GM12872 (cell line): ENCODE results near the gene ZFP36L1.

Experiments
- CTCF ChIP-seq: IDR thresholded peaks from 3 replicates; pipeline ENCODE4 v1.5.1; 2011; ENCODE audit warnings: low read depth, mild to moderate bottlenecking, low read length, moderate library complexity; ENCODE audit not compliant: insufficient read depth

ZFP36L1 gene

GRCh38 chr14:68820536-68820935, 27.7 kb upstream of the ZFP36L1 start:
- TF ChIP-seq CTCF = no peak

GRCh38 chr14:68820119-68820518, 27.3 kb upstream of the ZFP36L1 start:
- TF ChIP-seq CTCF = no peak

- TF ChIP-seq CTCF = no peak
Observed at GRCh38 chr14:68819260-68819691, 26.4 kb upstream of the ZFP36L1 start.

- no peak for TF ChIP-seq CTCF
Observed at GRCh38 chr14:68817506-68818212, 24.8 kb upstream of the ZFP36L1 start.

- TF ChIP-seq CTCF = no peak
Observed at GRCh38 chr14:68816943-68817430, 24.1 kb upstream of the ZFP36L1 start.

- TF ChIP-seq CTCF = peak; percentile 91
Observed at GRCh38 chr14:68816183-68816942, 23.5 kb upstream of the ZFP36L1 start.

GRCh38 chr14:68815298-68816182, 22.7 kb upstream of the ZFP36L1 start:
- TF ChIP-seq CTCF = no peak
